ENCODE measurements around the gene TMCO6.

The TMCO6 gene

GRCh38 chr5:140674629-140675028, 35.4 kb downstream of the TMCO6 start:
- no peak overlapping the region for H3K4me3 ChIP-seq (ENCODE audit: severe bottlenecking)
- no peaks in the 10 kb centered on the region for H3K9me3 ChIP-seq (ENCODE audit: severe bottlenecking)
- no peak for TF ChIP-seq CTCF (IDR thresholded peaks at IDR 0.05; ENCODE audit: poor library complexity, severe bottlenecking)
- H3K27me3 ChIP-seq (ENCODE audit: insufficient read depth, poor library complexity, severe bottlenecking): no peaks in the 10 kb centered on the region
- DNase-seq (ENCODE audit: low spot score): no peak
- H3K4me1 ChIP-seq (ENCODE audit: insufficient read depth, poor library complexity, severe bottlenecking): no peaks in the 10 kb centered on the region
- ATAC-seq (ENCODE audit: low read depth): no peak; the same call in 1 of the 3 replicates
- H3K36me3 ChIP-seq (ENCODE audit: low read depth): peaks cover 84% of the 10 kb centered on the region
- no peak overlapping the region for H3K27ac ChIP-seq (ENCODE audit: poor library complexity, severe bottlenecking)

- H3K27me3 ChIP-seq (ENCODE audit: insufficient read depth, poor library complexity, severe bottlenecking): no peaks in the 10 kb centered on the region
- H3K36me3 ChIP-seq (ENCODE audit: low read depth): peaks cover 85% of the 10 kb centered on the region
- H3K4me1 ChIP-seq (ENCODE audit: insufficient read depth, poor library complexity, severe bottlenecking): no peaks in the 10 kb centered on the region
- H3K4me3 ChIP-seq (ENCODE audit: severe bottlenecking): no peak overlapping the region
- no peak for TF ChIP-seq CTCF (IDR thresholded peaks at IDR 0.05; ENCODE audit: poor library complexity, severe bottlenecking)
- DNase-seq (ENCODE audit: low spot score) (no peak), ATAC-seq (ENCODE audit: low read depth) (no peak)
- no peaks in the 10 kb centered on the region for H3K9me3 ChIP-seq (ENCODE audit: severe bottlenecking)
- no peak overlapping the region for H3K27ac ChIP-seq (ENCODE audit: poor library complexity, severe bottlenecking)
Measured at GRCh38 chr5:140677947-140678346, 38.7 kb downstream of the TMCO6 start.

GRCh38 chr5:140678993-140679392, 39.7 kb downstream of the TMCO6 start:
- TF ChIP-seq CTCF (IDR thresholded peaks at IDR 0.05; ENCODE audit: poor library complexity, severe bottlenecking): no peak
- no peaks in the 10 kb centered on the region for H3K4me1 ChIP-seq (ENCODE audit: insufficient read depth, poor library complexity, severe bottlenecking)
- ATAC-seq (ENCODE audit: low read depth) (no peak), DNase-seq (ENCODE audit: low spot score) (no peak)
- peaks cover 85% of the 10 kb centered on the region for H3K36me3 ChIP-seq (ENCODE audit: low read depth)
- H3K27ac ChIP-seq (ENCODE audit: poor library complexity, severe bottlenecking): no peak overlapping the region
- H3K4me3 ChIP-seq (ENCODE audit: severe bottlenecking): no peak overlapping the region
- no peaks in the 10 kb centered on the region for H3K9me3 ChIP-seq (ENCODE audit: severe bottlenecking)
- H3K27me3 ChIP-seq (ENCODE audit: insufficient read depth, poor library complexity, severe bottlenecking): no peaks in the 10 kb centered on the region

- Histone ChIP-seq H3K27me3 (ENCODE audit: insufficient read depth, poor library complexity, severe bottlenecking) (no peaks in the 10 kb centered on the region), H3K36me3 (ENCODE audit: low read depth) (peaks cover 70% of the 10 kb centered on the region), H3K27ac (ENCODE audit: poor library complexity, severe bottlenecking) (peak overlapping the region; percentile 73), H3K4me3 (ENCODE audit: severe bottlenecking) (peak overlapping the region; percentile 69), H3K4me1 (ENCODE audit: insufficient read depth, poor library complexity, severe bottlenecking) (peaks cover 9% of the 10 kb centered on the region), H3K9me3 (ENCODE audit: severe bottlenecking) (no peaks in the 10 kb centered on the region)
- ATAC-seq (ENCODE audit: low read depth): peak; percentile 2; the same call in 2 of the 3 replicates
- DNase-seq (ENCODE audit: low spot score): no peak
- no peak for TF ChIP-seq CTCF (IDR thresholded peaks at IDR 0.05; ENCODE audit: poor library complexity, severe bottlenecking)
Measured at GRCh38 chr5:140690376-140690932, 51.2 kb downstream of the TMCO6 start.

Data from RWPE2 (cell line).